Hindlimb muscle (tissue), 1 donor: ENCODE results near the gene GNAO1. TPM values are rescaled to one million over a fixed set of nuclear protein-coding genes. Genes with fewer than 3 reads are reported as not detected.

Source experiments
- DNase-seq: peaks from one replicate; pipeline ENCODE4 v3.0.0-alpha.2; 2013
- polyA plus RNA-seq: library from polyadenylated mRNA; unstranded; fragments of 120-200 nt; gene quantifications from one replicate; pipeline ENCODE4 v1.2.1, GENCODE V29; 2013; ENCODE audit not compliant: insufficient read length

The GNAO1 gene
- polyA plus RNA-seq: 1.3 TPM

- peak; percentile 79 for DNase-seq
These were observed at the start of gene GNAO1 for GRCh38 chr16:56191156-56191815. Gene GNAO1, plus strand, starts transcription at chr16:56191489. Its CDS starts 747 bp downstream, at chr16:56192236.

GRCh38 chr16:56143666-56144065 lies 47.6 kb upstream of the GNAO1 start:
- no peak for DNase-seq

- DNase-seq: no peak
These were observed 45.9 kb upstream of the GNAO1 start for GRCh38 chr16:56145369-56145768.

GRCh38 chr16:56151621-56152020 lies 39.7 kb upstream of the GNAO1 start:
- DNase-seq: no peak

- no peak for DNase-seq
These were observed 29.6 kb upstream of the GNAO1 start for GRCh38 chr16:56161658-56162057.

- no peak for DNase-seq
These were observed 28.2 kb upstream of the GNAO1 start for GRCh38 chr16:56163089-56163488.

- DNase-seq: no peak
These were observed 27.4 kb upstream of the GNAO1 start for GRCh38 chr16:56163938-56164337.

GRCh38 chr16:56164636-56165035 lies 26.7 kb upstream of the GNAO1 start:
- no peak for DNase-seq

- DNase-seq: no peak
These were observed 16.9 kb upstream of the GNAO1 start for GRCh38 chr16:56174411-56174810.

GRCh38 chr16:56181401-56181800 lies 9.9 kb upstream of the GNAO1 start:
- DNase-seq: no peak

- no peak for DNase-seq
These were observed 8.0 kb upstream of the GNAO1 start for GRCh38 chr16:56183266-56183665.

GRCh38 chr16:56190048-56190676 lies 1.1 kb upstream of the GNAO1 start:
- DNase-seq: no peak

- no peak for DNase-seq
These were observed 573 bp upstream of the GNAO1 start for GRCh38 chr16:56190677-56191155.

GRCh38 chr16:56191835-56192634 lies 746 bp downstream of the GNAO1 start:
- no peak for DNase-seq

- DNase-seq: no peak
These were observed 1.3 kb downstream of the GNAO1 start for GRCh38 chr16:56192635-56192945.

- DNase-seq: no peak
These were observed 2.0 kb downstream of the GNAO1 start for GRCh38 chr16:56192986-56193945.

- peak; percentile 87 for DNase-seq
These were observed 2.9 kb downstream of the GNAO1 start for GRCh38 chr16:56193951-56194726.

- DNase-seq: no peak
These were observed 3.9 kb downstream of the GNAO1 start for GRCh38 chr16:56195151-56195550.

- DNase-seq: no peak
These were observed 5.1 kb downstream of the GNAO1 start for GRCh38 chr16:56196381-56196780.

- no peak for DNase-seq
These were observed 6.1 kb downstream of the GNAO1 start for GRCh38 chr16:56197192-56197992.
